Breast epithelium (tissue), 3 donors: ENCODE measurements around the gene GLUD1.

Experiments
- POLR2A ChIP-seq: fragments of 450-650 bp; IDR thresholded peaks from one replicate; pipeline ENCODE4 v1.6.1; 2016; ENCODE audit warnings: antibody characterized with exemption, mild to moderate bottlenecking, moderate library complexity
- POLR2AphosphoS5 ChIP-seq, 3 donors: sonication (generic); formaldehyde crosslinking; IDR thresholded peaks; one replicate each; pipeline ENCODE4 v1.6.1; 2017; ENCODE audit warnings: antibody characterized with exemption in 3 of 3
- TF ChIP-seq, protein P1 (sequence below), 3 donors: fragments of 450-650 bp; IDR thresholded peaks; one replicate each; pipeline ENCODE4 v1.5.1; 2016 to 2017; ENCODE audit warnings: antibody characterized with exemption in 3 of 3, mild to moderate bottlenecking in 3 of 3, moderate library complexity in 3 of 3

DNA sequence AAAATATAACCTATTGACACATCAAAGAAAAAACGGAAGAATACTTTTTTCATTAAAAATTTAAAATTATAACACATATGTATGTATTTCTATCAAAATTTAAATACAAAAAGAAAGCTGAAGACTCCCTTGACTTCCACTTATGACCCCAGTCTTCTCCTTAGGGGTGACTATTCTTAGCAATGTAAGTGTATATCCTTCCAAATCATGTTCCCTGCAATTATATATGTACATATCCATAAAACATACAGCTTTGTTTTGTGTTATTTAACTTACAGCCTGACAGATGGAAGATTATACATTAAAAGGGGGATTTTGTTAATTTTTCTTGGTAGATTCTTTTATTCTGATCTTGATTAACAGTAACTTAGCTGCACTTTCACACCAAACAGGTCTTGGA lies 9.1 kb downstream of the GLUD1 start:
- TF ChIP-seq, protein P1, sequence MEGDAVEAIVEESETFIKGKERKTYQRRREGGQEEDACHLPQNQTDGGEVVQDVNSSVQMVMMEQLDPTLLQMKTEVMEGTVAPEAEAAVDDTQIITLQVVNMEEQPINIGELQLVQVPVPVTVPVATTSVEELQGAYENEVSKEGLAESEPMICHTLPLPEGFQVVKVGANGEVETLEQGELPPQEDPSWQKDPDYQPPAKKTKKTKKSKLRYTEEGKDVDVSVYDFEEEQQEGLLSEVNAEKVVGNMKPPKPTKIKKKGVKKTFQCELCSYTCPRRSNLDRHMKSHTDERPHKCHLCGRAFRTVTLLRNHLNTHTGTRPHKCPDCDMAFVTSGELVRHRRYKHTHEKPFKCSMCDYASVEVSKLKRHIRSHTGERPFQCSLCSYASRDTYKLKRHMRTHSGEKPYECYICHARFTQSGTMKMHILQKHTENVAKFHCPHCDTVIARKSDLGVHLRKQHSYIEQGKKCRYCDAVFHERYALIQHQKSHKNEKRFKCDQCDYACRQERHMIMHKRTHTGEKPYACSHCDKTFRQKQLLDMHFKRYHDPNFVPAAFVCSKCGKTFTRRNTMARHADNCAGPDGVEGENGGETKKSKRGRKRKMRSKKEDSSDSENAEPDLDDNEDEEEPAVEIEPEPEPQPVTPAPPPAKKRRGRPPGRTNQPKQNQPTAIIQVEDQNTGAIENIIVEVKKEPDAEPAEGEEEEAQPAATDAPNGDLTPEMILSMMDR (IDR thresholded peaks at IDR 0.05): no peak
- TF ChIP-seq POLR2A (no peak), POLR2AphosphoS5 (IDR thresholded peaks at IDR 0.05) (no peak)
